SK-N-SH (cell line): ENCODE data around the gene CAPN7.
"Not testable (repeated sequence)": the region's sequence is repeated elsewhere in the genome, so short reads cannot be mapped to it uniquely, and the experiment has no call there.

Experiments used
- EZH2phosphoT487 ChIP-seq: fragments of 200-600 bp; sonication (generic); IDR thresholded peaks from 2 replicates; pipeline ENCODE4 v1.6.1; 2017; ENCODE audit warnings: low read depth, mixed run types, mild to moderate bottlenecking, antibody characterized with exemption, moderate library complexity, borderline replicate concordance
- FOXJ3 ChIP-seq: sonication (generic); formaldehyde crosslinking; IDR thresholded peaks from 2 replicates; pipeline ENCODE4 v1.5.1; 2020; ENCODE audit warnings: mild to moderate bottlenecking, missing genetic modification reagents
- NRF1 ChIP-seq: IDR thresholded peaks from 2 replicates; pipeline ENCODE4 v1.6.1; 2012; ENCODE audit warnings: low read depth, mild to moderate bottlenecking, low read length
- TF ChIP-seq, protein P1 (sequence below): IDR thresholded peaks from 2 replicates; pipeline ENCODE4 v1.6.1; 2012; ENCODE audit warnings: mild to moderate bottlenecking, low read depth, low read length, moderate library complexity

DNA sequence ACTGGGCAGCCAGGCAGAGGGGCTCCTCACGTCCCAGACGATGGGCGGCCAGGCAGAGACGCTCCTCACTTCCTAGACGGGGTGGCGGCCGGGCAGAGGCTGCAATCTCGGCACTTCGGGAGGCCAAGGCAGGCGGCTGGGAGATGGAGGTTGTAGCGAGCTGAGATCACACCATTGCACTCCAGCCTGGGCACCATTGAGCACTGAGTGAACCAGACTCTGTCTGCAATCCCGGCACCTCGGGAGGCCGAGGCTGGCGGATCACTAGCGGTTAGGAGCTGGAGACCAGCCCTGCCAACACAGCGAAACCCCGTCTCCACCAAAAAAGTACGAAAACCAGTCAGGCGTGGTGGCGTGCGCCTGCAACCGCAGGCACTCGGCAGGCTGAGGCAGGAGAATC is 42.4 kb upstream of the CAPN7 start:
- not testable (repeated sequence) for TF ChIP-seq NRF1; FOXJ3 (CRISPR knock-in tag); EZH2phosphoT487
- TF ChIP-seq, protein P1, sequence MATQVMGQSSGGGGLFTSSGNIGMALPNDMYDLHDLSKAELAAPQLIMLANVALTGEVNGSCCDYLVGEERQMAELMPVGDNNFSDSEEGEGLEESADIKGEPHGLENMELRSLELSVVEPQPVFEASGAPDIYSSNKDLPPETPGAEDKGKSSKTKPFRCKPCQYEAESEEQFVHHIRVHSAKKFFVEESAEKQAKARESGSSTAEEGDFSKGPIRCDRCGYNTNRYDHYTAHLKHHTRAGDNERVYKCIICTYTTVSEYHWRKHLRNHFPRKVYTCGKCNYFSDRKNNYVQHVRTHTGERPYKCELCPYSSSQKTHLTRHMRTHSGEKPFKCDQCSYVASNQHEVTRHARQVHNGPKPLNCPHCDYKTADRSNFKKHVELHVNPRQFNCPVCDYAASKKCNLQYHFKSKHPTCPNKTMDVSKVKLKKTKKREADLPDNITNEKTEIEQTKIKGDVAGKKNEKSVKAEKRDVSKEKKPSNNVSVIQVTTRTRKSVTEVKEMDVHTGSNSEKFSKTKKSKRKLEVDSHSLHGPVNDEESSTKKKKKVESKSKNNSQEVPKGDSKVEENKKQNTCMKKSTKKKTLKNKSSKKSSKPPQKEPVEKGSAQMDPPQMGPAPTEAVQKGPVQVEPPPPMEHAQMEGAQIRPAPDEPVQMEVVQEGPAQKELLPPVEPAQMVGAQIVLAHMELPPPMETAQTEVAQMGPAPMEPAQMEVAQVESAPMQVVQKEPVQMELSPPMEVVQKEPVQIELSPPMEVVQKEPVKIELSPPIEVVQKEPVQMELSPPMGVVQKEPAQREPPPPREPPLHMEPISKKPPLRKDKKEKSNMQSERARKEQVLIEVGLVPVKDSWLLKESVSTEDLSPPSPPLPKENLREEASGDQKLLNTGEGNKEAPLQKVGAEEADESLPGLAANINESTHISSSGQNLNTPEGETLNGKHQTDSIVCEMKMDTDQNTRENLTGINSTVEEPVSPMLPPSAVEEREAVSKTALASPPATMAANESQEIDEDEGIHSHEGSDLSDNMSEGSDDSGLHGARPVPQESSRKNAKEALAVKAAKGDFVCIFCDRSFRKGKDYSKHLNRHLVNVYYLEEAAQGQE, result not testable (repeated sequence)
